Neural progenitor cell (in vitro differentiated cells): Measurements from ENCODE around the gene AFG1L.

ENCODE experiments used
- EZH2phosphoT487 ChIP-seq: fragments of 200-600 bp; sonication (generic); IDR thresholded peaks from 2 replicates; pipeline ENCODE4 v1.6.1; 2017; ENCODE audit warnings: antibody characterized with exemption
- TF ChIP-seq, protein P1 (sequence below): fragments of 200-600 bp; sonication (generic); IDR thresholded peaks from 2 replicates; pipeline ENCODE4 v1.5.1; 2017; ENCODE audit warnings: antibody characterized with exemption, mild to moderate bottlenecking

DNA sequence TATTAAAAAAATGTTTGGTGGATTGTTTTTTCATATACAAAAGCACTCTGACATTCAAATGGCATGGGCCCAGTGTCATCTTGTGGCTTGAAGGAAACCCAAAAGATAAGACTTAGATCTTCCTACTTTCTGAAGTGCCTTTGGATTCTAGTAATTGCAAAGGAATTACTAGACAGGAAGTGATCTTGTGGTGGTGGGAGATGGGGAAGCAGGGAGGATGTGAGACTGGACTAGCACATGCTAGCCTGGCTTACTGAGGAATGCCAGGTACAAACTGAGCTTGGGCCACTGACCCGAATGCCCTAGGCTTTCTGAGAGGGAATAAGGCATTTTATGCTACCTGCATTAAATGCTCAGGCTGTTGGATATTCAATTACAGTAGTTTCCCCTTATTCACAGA is 59.0 kb downstream of the AFG1L start:
- TF ChIP-seq, protein P1, sequence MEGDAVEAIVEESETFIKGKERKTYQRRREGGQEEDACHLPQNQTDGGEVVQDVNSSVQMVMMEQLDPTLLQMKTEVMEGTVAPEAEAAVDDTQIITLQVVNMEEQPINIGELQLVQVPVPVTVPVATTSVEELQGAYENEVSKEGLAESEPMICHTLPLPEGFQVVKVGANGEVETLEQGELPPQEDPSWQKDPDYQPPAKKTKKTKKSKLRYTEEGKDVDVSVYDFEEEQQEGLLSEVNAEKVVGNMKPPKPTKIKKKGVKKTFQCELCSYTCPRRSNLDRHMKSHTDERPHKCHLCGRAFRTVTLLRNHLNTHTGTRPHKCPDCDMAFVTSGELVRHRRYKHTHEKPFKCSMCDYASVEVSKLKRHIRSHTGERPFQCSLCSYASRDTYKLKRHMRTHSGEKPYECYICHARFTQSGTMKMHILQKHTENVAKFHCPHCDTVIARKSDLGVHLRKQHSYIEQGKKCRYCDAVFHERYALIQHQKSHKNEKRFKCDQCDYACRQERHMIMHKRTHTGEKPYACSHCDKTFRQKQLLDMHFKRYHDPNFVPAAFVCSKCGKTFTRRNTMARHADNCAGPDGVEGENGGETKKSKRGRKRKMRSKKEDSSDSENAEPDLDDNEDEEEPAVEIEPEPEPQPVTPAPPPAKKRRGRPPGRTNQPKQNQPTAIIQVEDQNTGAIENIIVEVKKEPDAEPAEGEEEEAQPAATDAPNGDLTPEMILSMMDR: no peak
- TF ChIP-seq EZH2phosphoT487: no peak
